ENCODE measurements around the gene ARHGAP29. TPM values are rescaled to one million over a fixed set of nuclear protein-coding genes. Genes with fewer than 3 reads are reported as not detected.

The ARHGAP29 gene
- total and polyA plus RNA-seq, 2 of the 4 experiments (the other 2 are of a cell fraction) = 19.1 to 30.3 TPM

GRCh38 chr1:94186946-94187345 is 50.4 kb downstream of the ARHGAP29 start:
- H3K18ac ChIP-seq (ENCODE audit: low read depth, low read length) = no peak overlapping the region
- H3K9me1 ChIP-seq (ENCODE audit: insufficient read depth, low read length) = no peaks in the 10 kb centered on the region
- dilution Hi-C loops (cut with HindIII; ENCODE audit: low sequenced_read_pairs, unreplicated experiment) (no loop called here), in situ Hi-C loops (cut with MboI; ENCODE audit: low sequenced_read_pairs) (no loop called here), intact Hi-C loops (cut with micrococcal nuclease) (loop anchor here (5.0 kb wide), 1 partner anchor 140 kb away; no protein-coding TSS in a partner anchor)
- no peak overlapping the region for H2BK15ac ChIP-seq (ENCODE audit: low read depth, low read length)
- H3K27me3 ChIP-seq (ENCODE audit: control insufficient read depth, insufficient read depth, low read length) = no peaks in the 10 kb centered on the region
- H3K79me1 ChIP-seq (ENCODE audit: low read depth in 1 of 2, low read length in 2 of 2) = peaks cover 3 to 7% of the 10 kb centered on the region in 2 experiments; a peak in 1 of 4 replicates
- no peak overlapping the region for H2BK5ac ChIP-seq (ENCODE audit: low read depth, low read length, poor library complexity, severe bottlenecking)
- H4K5ac ChIP-seq (ENCODE audit: low read depth, low read length) = no peak overlapping the region
- H3K4me3 ChIP-seq (ENCODE audit: insufficient read depth, low read depth, low read length) = no peak overlapping the region
- H4K91ac ChIP-seq (ENCODE audit: insufficient read depth, low read depth, low read length) = no peak overlapping the region
- ChIA-PET CTCF (interaction anchor here (0.7 to 1.6 kb wide), 2 partner anchors 124 to 773 kb away, joined by 3 to 8 read pairs; no protein-coding TSS in a partner anchor), POLR2A (ENCODE audit: unreplicated experiment) (no interaction called here)
- peaks cover 5% of the 10 kb centered on the region for H3K36me3 ChIP-seq (ENCODE audit: control insufficient read depth, insufficient read depth, low read length)
- no peak overlapping the region for H2AK9ac ChIP-seq (replicated peaks; ENCODE audit: low read depth, low read length, poor library complexity)
- H4K8ac ChIP-seq (ENCODE audit: low read depth in 2 of 2, low read length in 2 of 2) = no peak overlapping the region
- H3K4me2 ChIP-seq (ENCODE audit: low read depth, low read length) = no peak overlapping the region
- H3K4ac ChIP-seq (ENCODE audit: low read depth, low read length) = no peak overlapping the region
- no peaks in the 10 kb centered on the region for H4K20me1 ChIP-seq (ENCODE audit: insufficient read depth, low read length)
- H2AFZ ChIP-seq (replicated peaks; ENCODE audit: low read length, poor library complexity) = no peak overlapping the region
- TF ChIP-seq FOS (IDR thresholded peaks at IDR 0.05; ENCODE audit: low read depth, low read length) = no peak
- TF ChIP-seq MAFK (IDR thresholded peaks at IDR 0.05; ENCODE audit: low read depth, low read length) = no peak
- TF ChIP-seq POLR2A (IDR thresholded peaks at IDR 0.05; ENCODE audit: low read depth, low read length) = no peak
- TF ChIP-seq NFE2L2 (IDR thresholded peaks at IDR 0.05; ENCODE audit: low read depth, low read length) = no peak
- no peak for TF ChIP-seq MAZ (IDR thresholded peaks at IDR 0.05; ENCODE audit: borderline replicate concordance, low read depth, low read length)
- no peak for TF ChIP-seq SMC3 (IDR thresholded peaks at IDR 0.05; ENCODE audit: low read depth, low read length)
- no peak for TF ChIP-seq CTCF (conservative IDR thresholded peaks at IDR 0.05; ENCODE audit: low read depth, low read length)
- TF ChIP-seq ELK1 (IDR thresholded peaks at IDR 0.05; ENCODE audit: borderline replicate concordance, low read depth, low read length) = no peak
- TF ChIP-seq CEBPB (IDR thresholded peaks at IDR 0.05; ENCODE audit: low read depth, low read length) = no peak
- no peak for TF ChIP-seq BHLHE40 (IDR thresholded peaks at IDR 0.05; ENCODE audit: low read depth, low read length)
- TF ChIP-seq USF2 (IDR thresholded peaks at IDR 0.05; ENCODE audit: low read depth, low read length) = no peak
- TF ChIP-seq RCOR1 (IDR thresholded peaks at IDR 0.05; ENCODE audit: insufficient replicate concordance, low read length) = no peak
- TF ChIP-seq MXI1 (IDR thresholded peaks at IDR 0.05; ENCODE audit: borderline replicate concordance, low read depth, low read length) = no peak
- no peak for TF ChIP-seq RAD21 (IDR thresholded peaks at IDR 0.05; ENCODE audit: low read length)
- TF ChIP-seq CHD1 (IDR thresholded peaks at IDR 0.05; ENCODE audit: low read depth, low read length) = no peak
- no peak for TF ChIP-seq RFX5 (IDR thresholded peaks at IDR 0.05; ENCODE audit: low read depth, low read length)
- no CpG with 5 or more reads among the region's 3 CpGs for WGBS, 2 experiments (ENCODE audit: extremely low coverage in 2 of 2, insufficient read length in 1 of 2)
- H2BK120ac ChIP-seq (ENCODE audit: low read depth, low read length) = no peak overlapping the region
- no peak overlapping the region for H2BK20ac ChIP-seq (ENCODE audit: low read depth, low read length)
- no peak for DNase-seq
- H3K4me1 ChIP-seq (ENCODE audit: control insufficient read depth, insufficient read depth, low read length) = no peaks in the 10 kb centered on the region
- BruUV-seq (replicated peaks) = no TSS peak
- H3K9me3 ChIP-seq (ENCODE audit: control insufficient read depth, insufficient read depth, low read length) = no peaks in the 10 kb centered on the region
- H3K9ac ChIP-seq (ENCODE audit: low read depth, low read length) = no peak overlapping the region
- no peak for ATAC-seq (ENCODE audit: low read depth)
- no peak overlapping the region for H3K23ac ChIP-seq (ENCODE audit: low read depth, low read length)
- H3K14ac ChIP-seq (replicated peaks; ENCODE audit: low read depth, low read length) = no peak overlapping the region
- no peak overlapping the region for H3K56ac ChIP-seq (ENCODE audit: extremely low read depth, insufficient read depth, low read length)
- no peak overlapping the region for H3K27ac ChIP-seq (ENCODE audit: insufficient read depth, low read length)
- no peak overlapping the region for H2AK5ac ChIP-seq (ENCODE audit: low read depth, low read length)

Data from IMR-90 (cell line).